ENCODE results near the gene FARS2.
"Not testable (repeated sequence)": the region's sequence is repeated elsewhere in the genome, so short reads cannot be mapped to it uniquely, and the experiment has no call there.

The FARS2 gene

GRCh38 chr6:5636210-5637030 is 375.1 kb downstream of the FARS2 start:
- no peak for DNase-seq (ENCODE audit: low read depth)

DNA sequence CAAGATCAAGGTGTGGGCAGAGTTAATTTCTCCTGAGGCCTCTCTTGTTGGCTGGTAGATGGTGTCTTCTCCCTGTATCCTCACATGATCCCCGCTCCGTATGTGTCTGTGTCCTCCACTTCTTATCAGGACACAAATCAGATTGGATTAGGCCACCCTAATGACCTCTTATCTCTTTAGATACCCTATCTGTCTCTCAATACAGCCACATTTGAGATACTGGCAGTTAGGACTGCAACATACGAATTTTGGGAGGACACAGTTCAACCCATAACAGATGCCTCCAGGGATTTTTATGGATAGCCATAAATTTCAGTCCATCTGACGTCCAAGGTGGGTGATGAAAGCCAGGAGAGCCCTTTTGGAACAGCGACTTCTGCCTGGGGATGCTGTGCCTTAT is 376.4 kb downstream of the FARS2 start:
- DNase-seq (ENCODE audit: low read depth), result no peak

- no peak for DNase-seq (ENCODE audit: low read depth)
Measured at GRCh38 chr6:5638666-5639065, 377.4 kb downstream of the FARS2 start.

GRCh38 chr6:5639193-5639592 is 377.9 kb downstream of the FARS2 start:
- DNase-seq (ENCODE audit: low read depth), result no peak

DNA sequence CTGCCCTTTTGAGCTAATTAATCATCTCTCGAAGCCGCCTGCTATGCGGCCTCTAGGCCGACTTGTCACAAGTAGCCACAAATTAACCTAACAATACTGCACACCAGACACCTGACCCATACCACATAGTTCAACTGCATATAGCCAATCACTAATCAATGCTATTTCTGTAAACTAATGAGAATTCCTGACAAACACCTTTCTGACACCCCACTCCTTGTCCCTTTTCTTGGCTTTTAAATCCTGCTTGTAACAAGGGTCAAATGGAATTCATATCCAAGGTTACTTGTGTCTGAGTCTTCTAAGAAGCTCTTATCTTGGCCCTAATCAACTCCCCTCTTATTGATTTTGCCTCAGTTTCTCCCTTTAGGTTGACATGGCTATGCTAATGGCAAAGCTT is 379.3 kb downstream of the FARS2 start:
- no peak for DNase-seq (ENCODE audit: low read depth)

DNA sequence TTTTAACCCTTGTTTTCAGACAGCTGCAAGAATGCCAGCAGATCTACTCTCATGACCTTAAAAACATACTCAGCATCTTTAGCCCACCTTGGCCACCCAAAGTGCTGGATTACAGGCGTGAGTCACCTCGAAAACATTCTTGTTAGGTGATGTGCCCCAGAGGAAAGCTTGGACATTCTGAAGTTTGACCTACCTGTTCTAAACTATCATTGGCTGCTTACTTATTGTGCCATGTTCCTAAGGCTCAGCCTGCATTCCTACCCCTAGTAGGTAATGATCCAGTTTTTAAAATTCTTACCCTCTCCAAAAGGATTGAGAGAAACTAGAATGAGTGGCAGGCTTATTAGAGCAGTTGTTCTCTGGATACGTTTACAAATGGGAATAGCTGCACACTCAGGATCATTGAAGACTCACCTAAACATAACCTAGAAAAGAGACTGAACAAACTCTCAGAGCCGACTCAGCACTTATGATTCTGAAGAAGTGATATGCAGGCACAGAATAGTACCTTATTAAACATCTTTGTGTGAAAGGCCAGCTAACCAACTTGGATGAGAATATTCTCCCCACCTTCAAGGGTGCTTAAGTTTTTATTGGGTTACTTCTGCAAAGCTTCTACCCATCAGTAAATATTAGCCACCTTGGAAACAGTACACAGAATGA is 383.3 kb downstream of the FARS2 start:
- DNase-seq (ENCODE audit: low read depth), result no peak

- no peak for DNase-seq (ENCODE audit: low read depth)
Measured at GRCh38 chr6:5645328-5646290, 384.3 kb downstream of the FARS2 start.

GRCh38 chr6:5652406-5653137 is 391.3 kb downstream of the FARS2 start:
- no peak for DNase-seq (ENCODE audit: low read depth)

GRCh38 chr6:5653801-5654200 is 392.5 kb downstream of the FARS2 start:
- DNase-seq (ENCODE audit: low read depth), result no peak

GRCh38 chr6:5656226-5656625 is 394.9 kb downstream of the FARS2 start:
- DNase-seq (ENCODE audit: low read depth), result no peak

GRCh38 chr6:5656695-5657094 is 395.4 kb downstream of the FARS2 start:
- not testable (repeated sequence) for DNase-seq (ENCODE audit: low read depth)

DNA sequence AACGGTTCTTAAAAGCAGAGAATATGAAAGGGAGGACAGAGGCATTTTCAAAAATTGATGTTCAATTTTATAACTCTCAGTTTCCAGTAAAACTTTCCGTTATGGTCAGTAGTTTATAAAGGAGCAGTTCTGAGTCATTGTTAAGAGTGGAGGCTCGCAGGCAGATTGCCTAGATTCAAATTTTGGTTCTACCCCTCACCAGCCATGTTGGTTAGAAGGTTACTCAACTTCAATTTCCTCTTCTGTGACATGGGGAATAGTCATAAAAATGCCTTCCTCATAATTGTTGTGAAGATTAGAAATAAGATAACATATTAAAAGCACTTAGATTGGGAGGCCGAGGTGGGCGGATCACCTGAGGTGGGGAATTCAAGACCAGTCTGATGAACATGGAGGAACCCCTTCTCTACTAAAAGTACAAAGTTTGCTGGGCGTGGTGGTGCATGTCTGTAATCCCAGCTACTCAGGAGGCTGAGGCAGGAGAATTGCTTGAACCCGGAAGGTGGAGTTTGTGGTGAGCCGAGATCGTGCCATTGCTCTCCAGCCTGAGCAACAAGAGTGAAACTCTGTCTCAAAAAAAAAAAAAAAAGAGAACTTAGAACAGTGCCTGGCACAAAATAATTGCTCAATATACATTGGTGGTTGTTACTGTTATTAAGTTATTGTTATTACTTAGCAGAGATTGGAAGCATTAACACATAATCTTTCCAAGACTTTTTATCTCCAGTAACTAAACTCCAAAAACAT is 396.5 kb downstream of the FARS2 start:
- DNase-seq (ENCODE audit: low read depth), result no peak

DNA sequence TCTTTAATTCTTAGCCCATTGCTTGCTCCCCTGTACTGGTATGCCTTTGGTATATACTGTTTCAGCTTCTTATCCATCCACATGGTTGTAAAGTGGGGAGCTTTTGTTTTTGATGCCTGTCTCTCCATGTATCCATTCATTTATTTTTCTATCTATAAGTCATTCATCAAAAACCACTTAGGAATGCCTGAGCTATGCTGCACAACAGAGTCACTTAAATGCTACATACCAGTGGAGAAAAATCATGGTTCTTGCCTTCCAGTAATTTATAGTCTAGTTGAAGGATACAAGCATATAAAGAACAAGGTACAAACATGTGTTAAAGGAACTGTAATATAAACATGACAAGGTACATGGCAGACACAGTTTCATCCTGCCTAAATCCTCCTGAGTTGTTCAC is 398.2 kb downstream of the FARS2 start:
- DNase-seq (ENCODE audit: low read depth), result no peak

GRCh38 chr6:5660772-5661171 is 399.5 kb downstream of the FARS2 start:
- DNase-seq (ENCODE audit: low read depth), result no peak

- DNase-seq (ENCODE audit: low read depth), result no peak
Measured at GRCh38 chr6:5662797-5663196, 401.5 kb downstream of the FARS2 start.

- DNase-seq (ENCODE audit: low read depth), result no peak
Measured at GRCh38 chr6:5663259-5663658, 401.9 kb downstream of the FARS2 start.

GRCh38 chr6:5663739-5664138 is 402.4 kb downstream of the FARS2 start:
- no peak for DNase-seq (ENCODE audit: low read depth)

DNA sequence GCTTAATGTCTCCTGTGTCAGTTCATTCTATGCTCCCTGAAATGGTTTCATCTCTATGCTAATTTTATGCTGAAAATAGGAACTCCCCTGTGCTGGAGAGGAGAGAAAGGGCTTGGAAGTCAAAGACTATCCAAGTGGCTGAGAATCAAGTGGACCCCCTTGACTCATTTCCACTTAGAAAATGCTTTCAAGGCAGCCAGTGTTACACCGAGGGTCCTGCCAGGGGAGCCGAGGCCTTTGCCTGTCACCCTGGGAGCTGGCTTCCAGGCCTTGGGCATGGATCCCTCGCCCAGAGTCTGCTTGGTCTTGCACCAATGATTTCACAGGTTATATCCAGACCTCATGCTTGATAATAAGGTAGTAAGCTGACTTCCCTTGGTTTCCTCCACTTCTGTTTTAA is 402.8 kb downstream of the FARS2 start:
- no peak for DNase-seq (ENCODE audit: low read depth)

- peak; percentile 4 for DNase-seq (ENCODE audit: low read depth)
Measured at GRCh38 chr6:5665173-5665572, 403.9 kb downstream of the FARS2 start.

DNA sequence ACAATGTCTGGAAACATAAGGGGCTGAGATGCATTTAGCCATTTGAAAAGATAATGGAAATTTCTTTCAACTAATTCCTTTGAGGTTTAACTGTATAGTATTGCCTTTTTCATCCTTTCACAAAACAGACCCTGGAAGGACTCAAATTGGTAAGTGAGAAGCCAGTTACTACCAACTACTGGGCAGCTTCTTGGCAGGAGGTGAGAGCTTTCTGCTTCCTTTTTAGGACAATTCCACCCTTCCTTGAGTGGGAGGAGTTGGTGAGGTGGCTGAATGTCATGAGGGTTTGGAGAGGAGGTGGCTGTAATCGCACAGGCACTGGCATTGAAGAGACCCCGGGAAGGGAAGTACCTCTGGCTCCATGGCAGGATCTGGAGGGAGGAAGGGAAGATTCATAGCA is 404.4 kb downstream of the FARS2 start:
- no peak for DNase-seq (ENCODE audit: low read depth)

GRCh38 chr6:5666695-5667094 is 405.4 kb downstream of the FARS2 start:
- no peak for DNase-seq (ENCODE audit: low read depth)
